ENCODE results near the gene PDP2.
A peak's percentile ranks its signal among the peaks of the same experiment; 100 is the strongest.
"Not testable (repeated sequence)": the region's sequence is repeated elsewhere in the genome, so short reads cannot be mapped to it uniquely, and the experiment has no call there.

PDP2 gene

GRCh38 chr16:66886321-66886720, 6.0 kb downstream of the PDP2 start:
- no peak for DNase-seq (ENCODE audit: low spot score)

GRCh38 chr16:66886914-66887313, 6.6 kb downstream of the PDP2 start:
- DNase-seq (ENCODE audit: low spot score) = no peak

GRCh38 chr16:66888647-66889615, 8.6 kb downstream of the PDP2 start:
- no peak for DNase-seq (ENCODE audit: low spot score)

GRCh38 chr16:66889622-66890021, 9.3 kb downstream of the PDP2 start:
- DNase-seq (ENCODE audit: low spot score) = no peak

DNA sequence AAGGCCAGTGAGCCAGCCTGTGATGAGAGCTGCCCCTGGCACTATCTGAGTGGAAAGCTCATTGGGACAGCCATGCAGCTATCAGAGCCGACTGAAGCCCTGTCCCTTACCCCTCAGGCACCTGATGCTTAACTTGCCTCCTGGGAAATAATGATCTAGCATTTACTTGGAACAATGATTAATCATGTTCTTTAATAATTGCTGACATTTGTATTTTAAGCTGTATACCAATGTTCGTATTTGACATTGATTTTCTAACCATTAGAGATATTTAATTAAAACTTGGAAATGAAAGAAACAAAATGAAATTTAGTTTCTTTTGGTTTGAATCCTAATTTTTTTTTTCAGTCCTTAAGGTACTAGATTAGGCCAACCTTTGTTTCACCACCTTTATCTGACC, 10.5 kb downstream of the PDP2 start:
- DNase-seq (ENCODE audit: low spot score) = no peak

- no peak for DNase-seq (ENCODE audit: low spot score)
These were observed 11.0 kb downstream of the PDP2 start for GRCh38 chr16:66891360-66891759.

DNA sequence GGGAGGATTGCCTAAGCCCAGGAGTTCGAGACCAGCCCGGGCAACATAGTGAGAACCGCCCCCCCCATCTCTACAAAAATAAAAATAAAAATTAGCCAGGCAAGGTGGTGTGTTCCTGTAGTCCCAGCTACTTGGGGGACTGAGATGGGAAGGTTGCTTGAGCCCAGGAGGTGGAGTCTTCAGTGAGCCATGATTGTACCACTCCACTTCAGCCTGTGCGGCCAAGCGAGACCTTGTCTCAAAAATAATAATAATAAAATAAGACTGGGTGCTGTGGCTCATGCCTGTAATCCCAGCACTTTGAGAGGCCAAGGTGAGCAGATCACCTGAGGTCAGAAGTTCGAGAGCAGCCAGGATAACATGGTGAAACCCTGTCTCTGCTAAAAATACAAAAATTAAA, 11.5 kb downstream of the PDP2 start:
- DNase-seq (ENCODE audit: low spot score) = no peak

DNA sequence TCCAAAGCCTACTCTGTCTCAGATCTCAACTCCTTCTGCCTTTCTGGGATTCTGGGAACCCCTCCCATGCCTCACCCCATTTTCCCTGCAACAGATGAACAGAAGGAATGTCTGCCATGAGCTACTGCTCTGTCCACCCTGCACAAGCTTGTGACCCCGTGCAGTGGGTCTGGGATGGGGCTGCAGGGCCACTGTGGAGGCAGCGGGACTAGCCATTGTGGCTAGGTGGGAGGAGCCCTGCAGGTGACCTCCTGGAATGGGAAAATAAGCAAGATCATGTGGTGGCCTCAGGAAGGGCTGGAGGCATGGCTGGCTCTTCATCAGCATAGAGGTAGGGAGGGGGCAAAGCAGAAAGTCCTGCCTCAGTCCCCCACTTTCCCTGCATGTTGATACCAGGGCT, 13.7 kb downstream of the PDP2 start:
- no peak for DNase-seq (ENCODE audit: low spot score)

DNA sequence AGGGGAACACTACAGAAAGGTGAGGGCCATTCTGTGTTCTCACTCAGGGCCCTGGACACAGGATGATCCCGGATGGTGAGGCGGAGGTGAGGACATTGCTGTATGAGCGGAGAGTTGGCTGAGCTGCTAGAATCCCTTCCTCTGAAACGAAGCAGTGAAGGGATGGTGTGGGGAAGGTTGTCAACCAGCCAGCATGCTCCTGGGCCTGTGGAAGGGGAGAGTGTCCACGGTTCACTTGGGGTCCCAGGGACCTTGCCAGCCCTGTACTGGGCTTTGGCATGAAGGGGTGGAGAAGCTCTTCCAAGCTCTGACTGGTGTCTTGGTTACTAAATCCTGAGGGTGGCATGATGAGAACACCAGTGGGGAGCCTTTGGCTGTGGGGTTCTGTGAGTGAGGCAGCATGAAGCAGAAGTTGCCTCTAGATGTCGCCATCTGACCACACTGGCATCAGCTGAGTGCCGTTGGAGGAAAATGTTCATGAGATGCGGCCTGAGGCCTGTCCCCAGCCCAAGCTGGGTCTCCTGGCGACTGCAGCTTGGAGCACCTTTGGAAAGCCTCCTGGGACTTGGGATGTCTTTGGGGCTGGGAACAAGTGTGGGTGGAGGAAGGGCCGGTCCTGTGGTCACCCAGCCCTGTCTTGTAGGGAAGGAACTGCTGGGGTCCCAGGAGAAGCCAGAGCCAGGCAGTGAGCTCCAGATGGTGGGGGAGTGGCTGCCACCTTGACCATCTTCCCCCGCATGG, 14.8 kb downstream of the PDP2 start:
- peak; percentile 83 for DNase-seq (ENCODE audit: low spot score)

DNA sequence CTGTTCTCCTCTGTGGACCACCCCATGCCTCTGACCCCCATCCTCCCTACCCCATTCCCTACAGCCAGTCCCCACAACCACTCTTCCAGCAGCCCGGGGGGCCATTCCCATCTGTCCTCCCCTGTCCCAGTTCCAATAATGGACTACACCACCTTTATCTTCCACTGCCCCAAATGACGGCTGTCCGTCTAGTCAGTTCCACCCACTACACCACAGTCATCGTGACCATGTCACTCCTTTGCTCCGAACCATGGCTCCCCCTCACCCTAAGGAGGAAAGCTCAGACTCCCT, 15.3 kb downstream of the PDP2 start:
- no peak for DNase-seq (ENCODE audit: low spot score)

DNA sequence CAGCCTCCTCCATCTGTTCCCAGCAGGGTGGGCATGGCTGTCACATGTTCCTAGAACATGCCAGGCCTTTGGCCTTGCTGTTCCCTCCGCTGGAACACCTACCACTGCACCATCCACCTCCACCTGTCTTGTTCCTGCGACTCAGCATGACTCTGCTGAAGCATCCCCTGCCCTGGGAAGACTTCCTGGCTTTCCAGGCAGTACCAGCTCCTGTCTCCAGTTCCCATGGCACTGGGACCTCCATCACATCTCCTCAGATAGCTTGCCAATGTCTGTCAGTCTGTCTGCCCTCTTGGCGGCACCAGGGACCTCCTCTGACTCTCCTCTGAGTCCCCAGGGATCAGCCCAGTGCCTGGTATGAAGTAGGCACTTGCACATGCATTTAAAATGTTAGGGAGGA, 15.7 kb downstream of the PDP2 start:
- DNase-seq (ENCODE audit: low spot score) = no peak

- not testable (repeated sequence) for DNase-seq (ENCODE audit: low spot score)
These were observed 16.4 kb downstream of the PDP2 start for GRCh38 chr16:66896682-66897081.

GRCh38 chr16:66898207-66898606, 17.9 kb downstream of the PDP2 start:
- peak; percentile 38 for DNase-seq (ENCODE audit: low spot score)

DNA sequence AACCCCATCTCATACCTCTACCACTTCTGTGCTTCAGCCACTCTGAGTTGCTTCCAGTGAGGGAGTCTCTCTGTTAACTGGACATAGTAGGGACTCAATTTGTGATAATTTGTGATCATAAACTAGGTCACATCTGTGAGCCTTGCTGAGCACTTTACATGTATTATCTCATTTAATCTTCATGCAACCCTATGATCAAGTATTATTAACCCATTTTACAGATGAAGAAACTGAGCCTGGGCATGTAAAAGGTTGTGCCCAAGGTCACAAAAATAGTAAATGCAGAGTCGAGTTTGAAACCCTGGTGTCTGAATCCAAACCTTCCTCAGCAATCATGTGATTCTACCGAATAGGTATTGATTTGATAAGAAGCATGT, 18.6 kb downstream of the PDP2 start:
- no peak for DNase-seq (ENCODE audit: low spot score)

DNA sequence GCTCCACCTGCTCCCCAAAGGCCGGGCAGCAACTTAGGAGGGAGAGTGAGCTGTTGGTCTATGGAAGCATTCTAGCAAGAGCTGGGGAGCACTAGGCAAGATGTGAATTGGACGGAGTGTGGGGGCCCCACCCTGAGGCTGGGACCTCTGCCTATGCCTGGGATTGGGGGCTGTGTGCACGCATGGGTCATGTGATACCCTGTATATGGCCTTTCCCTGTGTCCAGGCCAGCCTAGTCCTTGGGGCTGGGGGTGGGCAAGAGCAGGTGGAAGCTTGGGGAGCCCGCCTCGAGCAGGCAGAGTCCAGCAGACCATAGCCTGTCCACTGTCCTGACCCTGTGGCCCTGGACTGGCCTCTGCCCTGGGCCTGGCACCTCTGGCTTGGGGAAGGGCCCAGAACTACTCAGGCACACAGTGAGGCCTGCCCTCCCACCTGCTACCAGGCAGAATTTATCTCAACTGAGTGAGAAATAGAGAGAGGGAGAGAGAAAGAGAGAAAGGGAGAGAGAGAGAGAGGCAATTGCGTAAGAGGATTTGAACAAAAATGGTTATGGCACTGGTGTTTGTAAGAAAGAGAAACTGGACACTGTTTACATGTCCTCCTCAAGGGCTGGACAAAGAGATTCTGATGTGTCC, 19.1 kb downstream of the PDP2 start:
- no peak for DNase-seq (ENCODE audit: low spot score)

GRCh38 chr16:66899945-66900710, 19.8 kb downstream of the PDP2 start:
- DNase-seq (ENCODE audit: low spot score) = peak; percentile 52

DNA sequence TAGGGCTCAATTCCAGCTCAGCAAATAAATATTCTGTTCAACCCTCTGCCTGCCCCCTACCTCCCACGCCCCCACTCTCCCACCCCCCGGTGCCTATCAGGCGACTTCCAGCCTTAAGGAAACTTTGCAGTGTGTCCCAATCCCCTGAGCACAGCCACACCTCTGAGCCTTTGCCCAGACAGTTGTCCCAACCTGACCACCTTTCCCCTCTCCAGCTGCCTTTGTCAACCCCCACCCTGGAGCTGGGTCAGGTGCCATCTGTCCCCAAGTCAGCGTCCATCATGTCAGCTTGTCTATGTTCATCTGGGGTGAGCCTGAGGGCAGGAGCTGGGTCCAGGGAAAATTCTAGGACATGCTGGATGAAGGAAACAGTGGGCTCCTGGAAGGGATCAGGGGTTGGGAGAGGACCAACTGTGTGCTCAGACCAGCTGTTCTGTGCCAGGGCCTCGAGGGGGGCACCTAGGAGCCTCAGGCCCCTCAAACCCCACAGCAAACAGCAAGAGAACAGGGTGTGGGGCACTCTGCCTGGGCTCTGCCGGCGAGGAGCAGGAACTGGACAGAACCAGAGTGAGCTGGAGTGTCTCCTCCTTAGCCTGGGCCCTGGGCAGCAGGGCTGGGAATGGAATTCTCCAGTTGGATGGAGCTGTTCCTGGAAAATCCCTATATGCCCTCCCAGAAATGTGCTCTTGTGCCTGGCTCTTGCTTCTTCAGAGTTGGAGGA, 20.6 kb downstream of the PDP2 start:
- no peak for DNase-seq (ENCODE audit: low spot score)

DNA sequence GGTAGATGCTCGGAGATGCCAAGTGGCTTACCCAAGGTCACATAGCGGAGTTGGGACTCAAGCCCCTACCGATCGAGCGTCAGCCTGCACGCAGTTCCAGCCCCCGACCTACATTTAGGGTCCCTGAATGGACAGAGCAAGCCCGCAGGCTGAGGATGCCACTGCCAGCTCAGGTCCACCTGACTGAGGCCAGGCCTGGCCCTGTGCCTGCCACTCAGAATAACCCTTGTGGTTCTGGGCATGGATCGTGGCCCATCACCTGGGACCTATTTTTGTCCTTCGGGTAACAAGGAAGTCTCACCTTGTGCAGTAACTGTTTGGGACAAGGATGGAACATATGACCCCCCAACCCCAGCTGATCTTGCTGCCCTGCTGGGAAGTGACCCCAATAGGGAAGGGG, 21.3 kb downstream of the PDP2 start:
- DNase-seq (ENCODE audit: low spot score) = no peak

DNA sequence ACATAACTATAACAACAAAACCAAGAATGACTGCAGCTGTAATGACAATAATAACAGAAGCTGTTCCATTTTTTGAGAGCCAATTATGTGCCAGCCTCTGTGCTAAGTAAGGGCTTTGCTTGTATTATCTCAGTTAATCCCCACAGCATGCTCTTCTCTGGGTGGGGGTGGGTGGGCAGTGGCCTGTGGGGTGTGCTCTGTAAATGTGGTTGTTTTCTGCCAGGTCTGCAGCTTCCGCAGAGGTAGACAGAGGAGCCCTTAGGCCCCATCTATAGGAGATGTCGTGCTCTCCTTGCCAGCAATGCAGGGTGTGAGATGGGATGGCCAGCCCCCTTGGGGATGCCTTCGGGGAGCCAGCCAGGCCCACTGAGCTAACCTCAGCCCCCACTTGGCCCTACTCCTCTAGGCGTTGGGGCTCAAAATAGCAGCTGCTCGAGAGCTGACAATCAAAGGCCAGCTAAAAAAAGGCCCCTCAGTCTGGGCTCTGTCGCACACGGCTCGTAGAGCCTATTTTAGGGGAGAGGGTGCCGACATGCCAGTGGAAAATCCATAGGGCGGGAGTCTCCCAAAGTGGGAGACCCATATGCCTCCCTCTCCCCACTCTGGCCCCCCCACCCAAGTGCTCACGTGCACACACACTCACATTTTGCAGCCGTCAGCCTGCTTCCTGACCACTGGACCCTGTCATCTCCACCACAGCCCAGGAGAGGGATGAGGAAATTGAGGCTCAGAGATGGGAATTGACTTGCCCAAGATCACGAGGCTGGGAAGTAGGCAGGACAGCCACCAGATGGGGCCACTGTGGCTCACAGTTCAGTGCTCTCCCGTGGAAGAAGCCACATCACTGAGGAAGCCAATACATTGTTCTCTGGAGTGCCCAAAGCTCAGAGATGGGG, 22.6 kb downstream of the PDP2 start:
- DNase-seq (ENCODE audit: low spot score) = no peak

Measured in AG08395 (cell line).